Measurements from ENCODE around the gene PKNOX2.

The PKNOX2 gene

DNA sequence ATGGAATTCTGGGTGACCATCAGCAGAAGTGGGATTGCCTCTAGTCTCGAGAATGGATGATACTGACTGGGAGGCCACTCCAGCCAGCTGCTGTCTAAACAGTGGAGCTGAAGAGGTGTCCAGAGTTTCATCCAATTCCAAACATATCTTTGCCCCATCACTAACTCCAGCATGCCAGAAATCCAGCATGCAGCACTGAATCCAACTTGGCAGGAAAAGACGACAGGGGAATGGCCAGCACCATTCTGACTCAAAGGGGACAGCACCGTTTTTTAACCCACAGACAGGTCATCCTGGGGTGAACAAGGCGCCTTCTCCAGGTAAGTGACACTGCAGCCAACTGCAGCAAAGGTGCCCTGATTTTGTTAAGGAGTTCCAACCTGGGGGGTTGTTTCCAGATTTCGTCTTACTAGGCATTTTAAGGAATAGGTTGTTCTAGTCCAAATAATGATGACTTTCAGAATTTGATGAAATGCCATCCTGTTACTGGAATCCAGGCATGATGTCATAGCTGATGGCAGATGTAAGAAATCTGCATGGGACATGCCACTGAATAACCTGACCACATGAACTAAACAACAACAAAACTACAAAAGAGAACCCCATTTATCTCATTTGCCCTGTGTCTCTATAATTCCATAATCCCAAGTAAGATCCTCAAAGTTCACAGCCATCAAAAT, 299.2 kb downstream of the PKNOX2 start:
- Histone ChIP-seq H3K36me3 (ENCODE audit: insufficient read depth, low read length) (no peaks in the 10 kb centered on the region), H3K4me1 (ENCODE audit: insufficient read depth, low read length) (peaks cover 23% of the 10 kb centered on the region), H3K9me3 (ENCODE audit: control insufficient read depth, insufficient read depth, low read length) (no peaks in the 10 kb centered on the region), H3K9ac (ENCODE audit: low read depth, low read length) (no peak overlapping the region)

- H3K36me3 ChIP-seq (ENCODE audit: insufficient read depth, low read length): no peaks in the 10 kb centered on the region
- H3K9me3 ChIP-seq (ENCODE audit: control insufficient read depth, insufficient read depth, low read length): no peaks in the 10 kb centered on the region
- no peak overlapping the region for H3K9ac ChIP-seq (ENCODE audit: low read depth, low read length)
- H3K4me1 ChIP-seq (ENCODE audit: insufficient read depth, low read length): peaks cover 23% of the 10 kb centered on the region
Observed at GRCh38 chr11:125464270-125464662, 299.7 kb downstream of the PKNOX2 start.

DNA sequence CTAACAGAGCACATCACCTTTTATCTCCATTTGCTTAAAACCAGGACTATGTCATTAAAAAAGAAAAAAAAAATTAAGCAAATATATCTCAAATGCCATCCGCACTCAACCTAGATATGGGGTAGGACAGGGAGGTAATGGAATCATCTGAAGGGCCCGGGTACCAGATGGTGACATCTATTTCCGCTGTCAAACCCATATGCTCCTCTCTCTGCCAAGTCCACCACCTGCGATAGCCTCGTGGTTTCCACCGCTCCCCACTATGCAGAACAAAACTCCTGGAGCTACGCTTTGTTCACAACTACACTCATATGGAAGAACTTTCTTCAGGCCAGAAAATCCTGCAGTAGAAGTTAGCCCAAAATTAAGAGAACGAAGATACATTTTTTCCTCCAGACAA, 300.1 kb downstream of the PKNOX2 start:
- H3K9ac ChIP-seq (ENCODE audit: low read depth, low read length): no peak overlapping the region
- no peaks in the 10 kb centered on the region for H3K36me3 ChIP-seq (ENCODE audit: insufficient read depth, low read length)
- no peaks in the 10 kb centered on the region for H3K9me3 ChIP-seq (ENCODE audit: control insufficient read depth, insufficient read depth, low read length)
- peaks cover 23% of the 10 kb centered on the region for H3K4me1 ChIP-seq (ENCODE audit: insufficient read depth, low read length)

GRCh38 chr11:125465255-125465654, 300.7 kb downstream of the PKNOX2 start:
- Histone ChIP-seq H3K9me3 (ENCODE audit: control insufficient read depth, insufficient read depth, low read length) (no peaks in the 10 kb centered on the region), H3K4me1 (ENCODE audit: insufficient read depth, low read length) (peaks cover 23% of the 10 kb centered on the region), H3K9ac (ENCODE audit: low read depth, low read length) (no peak overlapping the region), H3K36me3 (ENCODE audit: insufficient read depth, low read length) (no peaks in the 10 kb centered on the region)

DNA sequence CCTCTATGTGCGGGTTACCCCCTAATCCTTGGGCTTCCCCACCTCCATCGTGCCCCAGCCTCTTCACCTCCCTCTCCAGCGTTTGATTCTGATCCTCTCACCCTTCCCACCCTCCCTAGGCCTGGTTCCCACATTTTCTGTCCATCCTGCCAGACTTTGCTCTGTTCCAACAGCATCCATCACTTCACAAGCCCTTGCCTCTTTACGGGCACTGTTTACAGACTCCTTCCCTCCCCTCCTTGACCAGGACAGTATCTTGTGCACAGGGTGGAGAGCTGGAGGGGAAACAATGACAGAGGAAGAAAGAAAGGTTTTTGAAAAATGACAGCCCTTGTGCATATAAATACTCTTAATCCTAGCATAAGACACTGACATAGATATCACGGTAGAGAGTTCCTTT, 301.1 kb downstream of the PKNOX2 start:
- no peak overlapping the region for H3K9ac ChIP-seq (ENCODE audit: low read depth, low read length)
- no peaks in the 10 kb centered on the region for H3K36me3 ChIP-seq (ENCODE audit: insufficient read depth, low read length)
- no peaks in the 10 kb centered on the region for H3K9me3 ChIP-seq (ENCODE audit: control insufficient read depth, insufficient read depth, low read length)
- peaks cover 23% of the 10 kb centered on the region for H3K4me1 ChIP-seq (ENCODE audit: insufficient read depth, low read length)

- Histone ChIP-seq H3K4me1 (ENCODE audit: insufficient read depth, low read length) (peaks cover 23% of the 10 kb centered on the region), H3K9me3 (ENCODE audit: control insufficient read depth, insufficient read depth, low read length) (no peaks in the 10 kb centered on the region), H3K36me3 (ENCODE audit: insufficient read depth, low read length) (no peaks in the 10 kb centered on the region), H3K9ac (ENCODE audit: low read depth, low read length) (no peak overlapping the region)
Observed at GRCh38 chr11:125468025-125468424, 303.5 kb downstream of the PKNOX2 start.

GRCh38 chr11:125468852-125469251, 304.3 kb downstream of the PKNOX2 start:
- Histone ChIP-seq H3K4me1 (ENCODE audit: insufficient read depth, low read length) (peaks cover 20% of the 10 kb centered on the region), H3K9me3 (ENCODE audit: control insufficient read depth, insufficient read depth, low read length) (no peaks in the 10 kb centered on the region), H3K36me3 (ENCODE audit: insufficient read depth, low read length) (no peaks in the 10 kb centered on the region), H3K9ac (ENCODE audit: low read depth, low read length) (no peak overlapping the region)

DNA sequence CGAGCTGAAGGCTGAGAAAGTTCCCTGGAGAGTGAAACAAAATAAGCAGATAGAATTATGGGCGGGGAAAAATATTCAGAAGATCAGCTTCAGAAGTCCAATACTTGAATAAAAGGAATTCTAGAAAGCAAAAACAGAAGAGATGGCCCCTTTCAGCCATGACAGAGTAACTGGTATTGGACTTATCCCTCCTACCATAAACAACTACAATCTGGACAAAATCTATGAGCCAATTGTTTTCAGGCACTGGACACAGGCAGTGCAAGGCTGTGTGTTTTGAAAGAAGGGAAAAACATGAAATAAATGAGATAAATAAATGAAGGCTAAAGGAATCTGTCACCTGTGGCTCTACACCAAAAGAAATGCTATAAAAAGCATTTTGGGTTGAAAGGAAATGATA, 305.8 kb downstream of the PKNOX2 start:
- Histone ChIP-seq H3K36me3 (ENCODE audit: insufficient read depth, low read length) (no peaks in the 10 kb centered on the region), H3K9me3 (ENCODE audit: control insufficient read depth, insufficient read depth, low read length) (no peaks in the 10 kb centered on the region), H3K4me1 (ENCODE audit: insufficient read depth, low read length) (peaks cover 6% of the 10 kb centered on the region), H3K9ac (ENCODE audit: low read depth, low read length) (no peak overlapping the region)

DNA sequence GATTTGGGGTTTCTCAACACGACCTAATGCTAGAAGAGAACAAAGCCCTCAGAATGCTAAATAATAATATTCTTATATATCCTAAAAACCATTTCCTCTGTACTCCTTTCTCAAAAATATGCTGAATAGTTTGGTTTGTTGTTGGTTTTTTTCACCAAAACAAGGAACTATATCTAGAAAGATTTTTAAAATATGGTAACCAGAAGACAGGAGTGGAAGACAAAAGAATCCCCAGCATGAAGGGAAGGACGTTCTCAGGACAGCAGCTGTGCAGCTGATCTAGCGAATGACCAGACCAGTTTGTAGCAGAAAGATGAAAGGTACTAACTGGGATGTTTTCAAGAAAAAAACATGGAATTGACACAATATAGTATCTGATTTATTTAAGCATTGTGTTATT, 312.2 kb downstream of the PKNOX2 start:
- Histone ChIP-seq H3K4me1 (ENCODE audit: insufficient read depth, low read length) (peaks cover 11% of the 10 kb centered on the region), H3K9ac (ENCODE audit: low read depth, low read length) (no peak overlapping the region), H3K36me3 (ENCODE audit: insufficient read depth, low read length) (no peaks in the 10 kb centered on the region), H3K9me3 (ENCODE audit: control insufficient read depth, insufficient read depth, low read length) (no peaks in the 10 kb centered on the region)

- Histone ChIP-seq H3K9ac (ENCODE audit: low read depth, low read length) (no peak overlapping the region), H3K9me3 (ENCODE audit: control insufficient read depth, insufficient read depth, low read length) (no peaks in the 10 kb centered on the region), H3K4me1 (ENCODE audit: insufficient read depth, low read length) (peaks cover 14% of the 10 kb centered on the region)
Observed at GRCh38 chr11:125479137-125479536, 314.6 kb downstream of the PKNOX2 start.

DNA sequence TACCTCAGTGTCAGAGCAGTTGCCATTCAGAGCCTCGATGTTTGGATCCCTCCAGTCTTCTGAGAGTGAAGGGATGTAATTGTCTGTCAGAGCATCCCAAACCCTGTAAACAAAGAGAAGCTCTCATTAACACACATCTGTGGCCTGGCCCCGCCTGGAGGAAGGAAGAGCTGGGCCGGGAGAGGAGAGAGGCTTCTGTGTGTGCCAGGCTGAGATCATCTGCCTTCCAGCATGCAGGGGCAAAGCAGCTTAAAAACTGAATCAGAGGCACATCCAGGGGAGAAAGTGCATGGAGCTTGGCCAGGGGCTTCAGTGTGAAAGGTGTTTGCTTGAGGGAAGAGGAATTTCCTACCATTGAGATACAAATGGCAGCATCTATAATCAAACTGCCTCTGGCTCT, 317.0 kb downstream of the PKNOX2 start:
- Histone ChIP-seq H3K9me3 (ENCODE audit: control insufficient read depth, insufficient read depth, low read length) (no peaks in the 10 kb centered on the region), H3K36me3 (ENCODE audit: insufficient read depth, low read length) (no peaks in the 10 kb centered on the region), H3K9ac (ENCODE audit: low read depth, low read length) (no peak overlapping the region), H3K4me1 (ENCODE audit: insufficient read depth, low read length) (peaks cover 14% of the 10 kb centered on the region)

More at GRCh38 chr11:125479137-125479536, 314.6 kb downstream of the PKNOX2 start:
- no peaks in the 10 kb centered on the region for H3K36me3 ChIP-seq (ENCODE audit: insufficient read depth, low read length)

Measured in ES-I3 (cell line).